ENCODE measurements around the gene CAPN14.
A peak's percentile ranks its signal among the peaks of the same experiment; 100 is the strongest.

The CAPN14 gene

DNA sequence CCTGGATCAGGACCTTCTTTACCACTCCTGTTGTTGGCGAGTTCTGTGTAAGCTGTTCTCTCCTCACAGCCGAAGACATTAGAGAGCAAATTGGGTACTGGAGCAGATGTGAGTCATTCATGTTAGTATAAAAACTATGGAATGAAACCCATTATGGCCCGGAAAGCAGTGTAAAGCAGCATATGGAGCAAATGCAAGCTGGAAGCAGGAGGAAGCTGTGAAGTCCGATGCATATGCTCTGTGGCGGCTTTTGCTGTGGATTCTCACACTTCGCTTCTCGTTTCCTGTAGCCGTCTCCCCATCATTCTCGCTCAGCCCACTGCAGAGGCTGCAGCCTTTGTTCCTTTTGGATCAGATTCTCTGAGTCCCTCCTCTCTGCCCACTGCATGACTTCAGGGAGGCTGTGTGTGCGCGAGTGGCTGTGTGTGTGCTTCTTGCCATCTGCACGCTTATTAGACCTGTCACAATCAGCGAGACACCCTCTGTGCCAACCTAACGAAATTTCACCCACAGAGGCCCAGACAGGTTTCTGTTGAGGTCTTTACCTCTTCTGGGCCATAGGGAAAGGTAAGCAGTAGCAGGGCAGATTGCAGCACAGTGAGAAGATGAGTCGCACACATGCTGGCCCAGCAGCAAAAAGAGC lies 75.8 kb downstream of the CAPN14 start:
- no peak for DNase-seq
- no peak for TF ChIP-seq GATA1 (IDR thresholded peaks at IDR 0.05; ENCODE audit: low read depth, low read length)
- TF ChIP-seq POLR2A (IDR thresholded peaks at IDR 0.05; ENCODE audit: low read length): no peak

DNA sequence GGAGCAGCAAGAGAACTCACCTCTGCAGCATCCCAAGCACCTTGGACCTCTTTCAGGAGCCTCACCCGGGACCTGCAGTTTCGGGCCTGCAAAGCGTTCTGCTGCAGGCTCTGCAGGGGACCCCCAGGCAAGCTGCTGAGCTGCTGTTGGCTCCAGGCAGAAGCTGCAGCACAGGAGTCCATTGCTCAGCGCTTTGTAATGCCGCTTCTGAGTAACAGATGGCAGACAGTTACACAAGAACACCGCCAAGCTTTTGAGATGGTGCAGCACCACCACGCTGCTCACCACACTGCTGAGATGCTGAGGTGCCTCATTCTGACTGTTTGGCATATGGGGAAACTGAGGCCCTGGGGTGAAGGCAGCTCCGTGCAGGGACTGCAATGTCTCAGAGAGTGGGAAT lies 77.2 kb downstream of the CAPN14 start:
- TF ChIP-seq POLR2A (IDR thresholded peaks at IDR 0.05; ENCODE audit: low read length) (no peak), GATA1 (IDR thresholded peaks at IDR 0.05; ENCODE audit: low read depth, low read length) (no peak)
- no peak for DNase-seq

DNA sequence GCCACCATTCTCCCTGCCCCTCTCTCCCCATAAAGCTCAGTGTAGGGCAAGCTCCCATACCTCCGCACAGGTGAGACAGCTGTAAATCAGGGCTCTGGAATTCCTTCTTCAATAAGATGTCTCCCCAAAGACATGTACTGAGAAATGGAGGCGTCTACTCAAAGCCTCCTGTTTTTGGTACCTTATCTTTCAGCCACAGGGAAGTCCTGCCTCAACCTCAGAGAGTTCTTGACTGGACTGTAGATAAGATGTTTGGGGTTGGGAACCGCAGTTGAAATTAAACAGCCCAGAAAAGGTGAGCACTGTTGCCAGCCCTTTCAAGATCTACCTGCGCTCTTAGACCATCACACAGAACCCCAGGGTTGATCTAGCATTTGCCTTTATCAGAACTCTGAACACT lies 77.6 kb downstream of the CAPN14 start:
- DNase-seq: no peak
- TF ChIP-seq GATA1 (IDR thresholded peaks at IDR 0.05; ENCODE audit: low read depth, low read length) (no peak), POLR2A (IDR thresholded peaks at IDR 0.05; ENCODE audit: low read length) (no peak)

DNA sequence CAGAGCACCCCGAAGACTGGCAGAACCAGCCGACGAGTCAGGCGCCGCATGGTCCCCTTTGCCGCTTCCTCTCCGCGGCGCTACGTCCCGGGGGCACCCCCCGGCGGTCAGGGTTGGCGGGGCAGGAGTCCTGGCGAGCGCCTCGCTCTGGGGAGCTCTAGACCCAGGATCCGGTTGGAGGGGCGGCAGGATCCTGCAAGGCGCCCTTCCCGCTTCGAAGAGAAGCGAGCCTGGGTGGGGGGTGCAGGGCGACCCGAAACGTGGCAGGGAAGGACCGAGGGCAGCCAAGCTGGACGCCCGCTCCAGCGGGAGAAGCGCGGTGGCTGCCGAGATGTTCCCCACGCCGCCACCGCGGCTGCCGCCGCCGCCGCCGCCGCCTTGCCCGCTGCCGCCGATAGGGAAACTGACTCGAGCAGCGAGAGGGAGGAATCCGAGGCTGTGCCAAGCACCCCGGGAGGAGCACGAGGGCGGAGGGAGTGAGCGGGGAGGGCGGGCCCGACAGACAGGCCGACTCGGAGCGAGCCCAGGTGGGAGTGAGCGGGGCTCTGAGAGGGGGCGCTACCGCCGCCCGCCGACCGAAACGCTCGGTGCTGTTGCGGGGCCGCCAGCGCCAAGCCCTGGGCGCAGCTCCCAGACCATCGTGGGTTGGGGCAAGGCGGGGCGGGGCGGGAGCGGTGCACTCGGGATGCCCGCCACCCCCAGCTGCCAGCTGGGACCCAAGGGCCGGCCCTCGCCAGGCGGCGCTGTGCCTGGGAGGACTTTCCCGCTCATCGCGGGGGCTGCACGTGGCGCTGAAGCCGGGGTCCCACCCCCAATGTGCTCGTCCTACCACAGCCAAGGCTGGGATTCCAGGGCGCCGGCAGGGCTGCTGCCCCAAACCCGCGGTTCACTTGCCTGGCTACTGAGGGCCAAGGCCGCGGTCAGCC lies 79.0 kb downstream of the CAPN14 start, which contains the start of gene GALNT14:
GALNT14 (minus strand) TSS at position 404 of the 926 bp plus-strand sequence; CDS start at position 50, 354 bp downstream.
- TF ChIP-seq GATA1 (IDR thresholded peaks at IDR 0.05; ENCODE audit: low read depth, low read length) (no peak), POLR2A (IDR thresholded peaks at IDR 0.05; ENCODE audit: low read length) (no peak)
- peak; percentile 9 to 19 for DNase-seq

DNA sequence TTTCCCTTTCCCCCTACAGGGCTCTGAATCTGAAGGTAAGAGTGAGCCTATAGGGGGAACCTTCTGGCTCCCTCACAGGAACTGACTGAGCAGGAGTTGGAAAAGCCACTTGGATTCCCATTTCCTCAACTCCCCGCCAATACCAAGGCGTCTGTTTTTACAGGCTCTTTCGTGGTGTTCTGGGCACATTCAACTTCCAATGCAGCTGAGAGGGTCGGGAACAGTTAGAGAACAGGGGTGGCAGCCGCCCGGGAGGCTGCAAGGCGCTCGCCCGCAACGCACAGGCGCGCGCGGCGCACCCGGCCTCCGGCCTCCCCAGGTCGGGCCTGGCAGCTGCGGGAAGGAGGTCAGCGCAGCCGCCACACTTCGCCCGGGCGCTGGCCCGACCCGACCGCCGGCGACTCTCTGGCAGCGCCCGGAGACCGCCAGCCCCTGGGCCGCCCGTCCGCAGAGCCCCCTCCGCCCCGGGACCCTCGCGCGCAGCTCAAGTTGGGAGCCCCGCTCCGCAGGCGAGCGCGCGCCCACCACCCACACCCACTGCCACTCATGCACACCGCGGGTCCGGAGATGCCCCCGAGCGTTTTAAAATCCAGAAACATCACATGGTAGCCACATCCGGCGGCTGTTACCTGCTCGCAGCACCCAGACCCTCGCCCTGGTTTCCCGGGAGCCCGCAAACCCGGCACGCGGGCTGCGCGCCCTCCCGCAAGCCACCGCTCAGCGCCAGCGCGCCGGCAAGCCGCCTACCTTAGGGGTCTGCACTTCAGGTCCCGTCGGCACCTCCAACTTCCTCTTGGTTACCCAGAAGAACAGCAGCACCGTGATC lies 79.9 kb downstream of the CAPN14 start:
- DNase-seq: no peak
- TF ChIP-seq GATA1 (IDR thresholded peaks at IDR 0.05; ENCODE audit: low read depth, low read length) (no peak), POLR2A (IDR thresholded peaks at IDR 0.05; ENCODE audit: low read length) (no peak)

DNA sequence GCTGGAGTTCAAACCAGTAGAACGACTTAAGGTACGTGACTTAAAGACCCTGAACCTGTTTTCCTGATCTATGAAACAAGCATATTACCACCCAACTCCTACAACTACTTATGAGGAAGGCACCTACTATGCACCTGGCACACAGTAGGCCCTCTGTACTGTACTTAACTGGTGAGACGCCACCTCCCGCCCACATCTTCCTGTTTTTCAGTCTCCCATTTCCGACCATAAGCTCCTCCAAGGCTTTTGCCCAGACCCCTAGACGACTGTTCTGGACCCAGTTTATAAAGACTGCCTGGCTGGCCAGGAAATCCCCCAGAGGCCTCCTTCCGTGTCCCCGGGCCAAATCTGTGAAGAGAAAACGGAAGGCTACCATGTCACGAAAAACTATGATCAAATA lies 80.6 kb downstream of the CAPN14 start:
- DNase-seq: no peak
- TF ChIP-seq GATA1 (IDR thresholded peaks at IDR 0.05; ENCODE audit: low read depth, low read length): no peak
- TF ChIP-seq POLR2A (IDR thresholded peaks at IDR 0.05; ENCODE audit: low read length): no peak

DNA sequence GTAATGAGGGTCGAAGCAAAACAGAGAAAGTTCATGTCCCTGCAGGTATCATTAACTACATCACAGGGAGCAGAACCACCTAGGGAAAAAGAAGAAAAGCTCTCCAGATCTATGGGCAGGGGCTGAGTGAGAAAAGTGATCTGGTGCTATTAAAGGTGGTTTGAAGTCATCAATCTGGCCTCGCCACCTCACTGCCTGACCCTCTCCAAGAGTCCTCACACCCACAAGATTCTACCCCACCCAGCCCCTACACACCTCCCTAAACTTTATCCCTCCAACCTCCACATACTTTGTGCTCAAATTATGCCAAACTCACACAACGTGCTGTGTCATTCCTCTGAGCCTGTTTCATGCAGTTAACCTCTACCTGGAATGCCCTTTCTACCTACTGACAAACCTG lies 81.3 kb downstream of the CAPN14 start:
- no peak for TF ChIP-seq POLR2A (IDR thresholded peaks at IDR 0.05; ENCODE audit: low read length)
- no peak for TF ChIP-seq GATA1 (IDR thresholded peaks at IDR 0.05; ENCODE audit: low read depth, low read length)

DNA sequence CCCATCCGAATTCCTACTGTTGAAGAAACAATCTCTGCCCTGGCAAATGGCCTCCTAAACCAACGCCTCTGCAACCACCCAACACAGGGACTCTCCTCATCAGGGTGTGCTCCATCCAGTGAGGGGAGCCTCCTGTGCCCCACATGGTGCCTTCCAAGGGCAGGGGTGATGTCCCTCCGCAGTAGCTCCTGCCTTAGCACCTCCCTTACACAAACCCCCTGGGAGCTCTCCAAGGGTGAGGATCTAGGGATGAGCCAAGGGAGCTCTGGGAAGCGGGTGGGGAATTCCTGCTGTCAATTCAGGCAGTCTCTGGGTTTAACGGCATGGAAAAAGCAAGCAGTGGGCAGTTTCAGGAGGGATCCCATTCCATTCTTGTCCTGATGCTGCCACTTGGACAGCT lies 82.8 kb downstream of the CAPN14 start:
- DNase-seq: no peak
- no peak for TF ChIP-seq POLR2A (IDR thresholded peaks at IDR 0.05; ENCODE audit: low read length)
- TF ChIP-seq GATA1 (IDR thresholded peaks at IDR 0.05; ENCODE audit: low read depth, low read length): no peak

More for the DNA sequence above, 81.3 kb downstream of the CAPN14 start:
- DNase-seq: no peak

DNA sequence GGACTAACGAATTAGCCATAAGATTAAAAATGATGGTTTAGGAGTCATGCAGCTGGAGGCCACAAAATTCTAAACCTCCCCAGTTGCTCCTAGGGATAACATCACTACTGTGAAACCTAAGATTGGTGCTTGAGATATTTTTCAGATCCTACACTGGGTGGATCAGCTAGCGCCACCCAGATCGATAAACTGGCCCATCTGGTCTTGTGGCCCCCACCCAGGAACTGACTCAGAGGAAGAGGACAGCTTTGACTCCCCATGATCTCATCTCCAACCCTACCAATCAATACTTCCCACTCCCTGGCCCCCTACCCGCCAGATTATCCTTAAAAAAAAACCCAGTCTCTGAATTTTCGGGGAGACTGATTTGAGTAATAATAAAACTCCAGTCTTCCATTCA lies 84.5 kb downstream of the CAPN14 start:
- DNase-seq: no peak
- no peak for TF ChIP-seq GATA1 (IDR thresholded peaks at IDR 0.05; ENCODE audit: low read depth, low read length)
- no peak for TF ChIP-seq POLR2A (IDR thresholded peaks at IDR 0.05; ENCODE audit: low read length)

DNA sequence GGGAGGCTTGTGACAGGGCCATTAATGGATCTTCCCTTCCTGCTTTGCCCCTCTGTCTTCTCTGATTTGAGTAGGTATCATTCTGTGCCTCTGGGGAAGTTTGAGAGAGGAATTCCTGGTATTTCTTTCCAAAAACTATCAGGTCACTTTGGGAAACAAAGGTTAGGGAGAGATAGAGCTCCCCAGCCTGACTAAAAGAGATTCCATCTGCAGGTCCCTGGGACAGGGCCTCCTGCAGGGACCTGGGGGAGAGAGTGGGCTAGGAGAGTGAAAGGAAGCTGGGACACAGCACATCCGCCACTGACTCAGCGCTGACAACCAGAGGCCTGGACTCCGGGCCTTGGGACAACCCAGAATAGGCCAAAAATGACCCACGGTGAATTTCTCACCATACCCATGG lies 85.4 kb downstream of the CAPN14 start:
- no peak for DNase-seq
- TF ChIP-seq GATA1 (IDR thresholded peaks at IDR 0.05; ENCODE audit: low read depth, low read length) (no peak), POLR2A (IDR thresholded peaks at IDR 0.05; ENCODE audit: low read length) (no peak)

DNA sequence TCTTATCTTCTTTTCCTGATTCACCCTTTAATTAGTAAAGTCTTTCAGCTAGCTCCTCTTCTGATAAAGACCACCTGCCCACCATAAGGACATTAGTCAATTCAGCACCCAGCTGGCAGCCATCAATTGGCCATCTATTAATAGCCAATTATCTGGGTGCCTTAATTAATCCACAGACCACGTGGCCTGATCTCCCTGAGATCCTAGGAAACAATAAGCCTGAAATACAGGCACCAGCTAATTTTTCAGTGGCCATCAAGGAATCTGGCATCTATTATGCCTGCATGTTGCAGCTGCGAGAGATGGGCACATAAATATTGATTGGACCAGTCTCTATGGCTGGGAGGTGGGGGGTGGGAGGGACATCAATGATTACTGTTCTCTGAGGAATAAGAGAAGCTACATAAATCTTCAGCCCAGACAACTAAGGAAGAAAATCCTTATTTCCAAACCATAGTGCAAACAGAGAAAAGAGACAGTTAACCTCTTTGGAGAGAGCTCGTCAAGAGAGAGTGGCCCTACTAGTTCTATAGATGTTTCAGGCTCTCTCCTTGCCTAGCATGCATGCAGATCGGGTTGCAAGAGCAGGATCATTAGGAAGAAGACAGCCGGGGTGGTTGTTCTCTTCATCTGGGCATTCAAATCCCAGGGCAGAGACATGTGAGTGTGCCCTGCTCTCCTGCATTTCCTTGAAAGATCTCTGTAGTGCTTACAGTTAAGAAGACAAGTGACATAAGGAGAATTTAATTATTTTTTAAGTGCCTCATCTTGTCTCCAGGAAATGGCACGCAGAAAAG lies 87.7 kb downstream of the CAPN14 start:
- TF ChIP-seq POLR2A (IDR thresholded peaks at IDR 0.05; ENCODE audit: low read length) (no peak), GATA1 (IDR thresholded peaks at IDR 0.05; ENCODE audit: low read depth, low read length) (no peak)
- no peak for DNase-seq

DNA sequence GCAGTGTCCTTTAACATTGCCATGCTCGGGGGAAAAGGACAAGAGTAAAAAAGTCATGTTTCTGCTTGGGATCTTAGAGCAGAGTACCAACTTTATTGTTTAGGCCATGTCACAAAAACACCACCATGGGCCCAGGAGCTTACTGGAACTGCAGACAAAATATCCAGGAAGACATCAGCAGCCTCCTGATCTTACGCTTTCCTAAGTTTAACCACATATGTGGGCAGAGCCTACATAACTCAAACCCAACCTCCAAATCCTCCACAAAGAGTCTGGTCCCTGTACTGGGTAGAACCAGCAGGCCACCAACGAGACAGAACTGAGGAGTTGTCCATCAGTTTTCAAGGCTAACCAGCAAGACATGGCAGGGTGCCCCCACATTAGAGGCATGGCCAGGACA lies 89.4 kb downstream of the CAPN14 start:
- no peak for TF ChIP-seq POLR2A (IDR thresholded peaks at IDR 0.05; ENCODE audit: low read length)
- TF ChIP-seq GATA1 (IDR thresholded peaks at IDR 0.05; ENCODE audit: low read depth, low read length): no peak
- no peak for DNase-seq
